ENCODE data around the gene RAB9A. TPM values are rescaled to one million over a fixed set of nuclear protein-coding genes. Genes with fewer than 3 reads are reported as not detected.

RAB9A gene
- total RNA-seq, 1 experiment from 2014 or later, result 42.7 TPM

DNA sequence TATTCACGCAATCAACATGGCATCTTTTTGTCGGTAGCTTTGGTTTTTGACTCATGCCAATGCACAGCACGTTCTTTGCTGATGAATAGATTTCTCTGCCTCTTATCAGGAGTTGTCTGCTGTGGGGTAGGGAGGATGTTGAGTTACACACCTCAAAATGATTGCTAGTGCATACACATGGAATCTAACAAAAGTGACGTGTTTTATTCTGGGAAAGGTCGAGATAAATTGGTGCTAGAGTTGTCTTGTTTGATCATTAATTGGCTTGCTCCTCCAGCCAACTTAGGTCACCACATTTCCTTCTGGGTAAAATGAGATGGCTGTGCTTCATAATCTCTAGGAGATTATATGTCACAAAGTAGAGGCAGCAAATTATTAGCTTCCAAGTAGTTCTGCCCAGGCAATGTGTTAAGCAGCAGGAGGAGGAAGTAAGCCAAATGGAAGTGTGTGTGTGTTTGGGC is 3.9 kb downstream of the RAB9A start:
- H3K27me3 ChIP-seq, result no peaks in the 10 kb centered on the region
- no peak for DNase-seq
- H3K4me3 ChIP-seq, result no peak overlapping the region
- H3K9me3 ChIP-seq, result no peaks in the 10 kb centered on the region
- peaks cover 3% of the 10 kb centered on the region; the same call in 1 of the 2 replicates for H3K36me3 ChIP-seq

DNA sequence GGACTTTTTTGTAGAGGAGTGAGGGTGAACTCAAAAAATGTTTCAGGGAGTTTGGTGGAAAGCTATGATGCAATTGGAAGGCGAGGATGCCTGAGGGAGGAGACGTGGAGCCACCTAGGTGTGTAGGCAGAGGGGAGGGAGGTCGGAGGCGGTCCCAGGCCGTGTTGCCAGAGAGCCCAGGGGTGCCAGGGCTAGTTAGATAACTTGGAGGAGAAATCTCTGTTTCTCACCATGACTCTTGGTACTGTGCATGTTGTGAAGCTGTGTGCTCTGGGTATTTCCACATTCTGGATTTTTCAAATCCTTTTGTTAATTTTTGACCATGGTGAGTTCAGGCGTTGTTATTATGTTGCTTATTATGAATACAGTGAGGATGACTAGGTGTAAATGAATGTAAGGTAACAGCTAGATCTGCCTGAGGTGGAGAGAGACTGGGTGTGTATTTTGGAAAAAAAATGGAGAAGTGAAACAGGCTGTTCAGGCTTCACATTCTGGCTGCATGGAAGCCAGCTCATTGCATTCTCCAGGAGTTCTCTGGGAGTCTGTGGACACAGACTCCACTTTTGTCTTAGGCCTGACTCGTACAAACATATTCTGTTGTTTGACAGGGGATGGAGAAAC is 4.5 kb downstream of the RAB9A start:
- no peak for DNase-seq
- Histone ChIP-seq H3K36me3 (peaks cover 3% of the 10 kb centered on the region; the same call in 1 of the 2 replicates), H3K27me3 (no peaks in the 10 kb centered on the region), H3K9me3 (no peaks in the 10 kb centered on the region), H3K4me3 (no peak overlapping the region)

DNA sequence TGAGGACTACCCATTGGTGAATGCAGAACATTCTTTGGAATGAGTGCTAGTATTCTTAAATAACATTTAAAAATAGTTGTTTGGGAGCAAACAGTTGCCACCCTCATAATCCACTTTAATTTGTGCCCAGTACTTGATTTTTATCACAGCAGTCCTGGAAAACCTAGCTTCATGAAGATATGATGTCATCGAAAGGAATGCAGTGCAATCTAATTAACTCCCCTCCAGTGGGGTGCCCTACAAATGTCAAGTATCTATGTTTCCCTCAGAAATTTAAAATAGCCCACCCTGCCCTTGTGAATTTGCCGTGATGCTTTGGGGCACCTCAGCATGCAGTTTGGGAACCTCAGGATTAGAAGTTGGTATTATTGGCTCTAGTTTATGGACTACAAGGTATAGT is 5.4 kb downstream of the RAB9A start:
- no peaks in the 10 kb centered on the region for H3K27me3 ChIP-seq
- H3K4me3 ChIP-seq, result no peak overlapping the region
- H3K9me3 ChIP-seq, result no peaks in the 10 kb centered on the region
- H3K36me3 ChIP-seq, result peaks cover 3% of the 10 kb centered on the region; the same call in 1 of the 2 replicates
- no peak for DNase-seq

- DNase-seq, result no peak
- H3K4me3 ChIP-seq, result no peak overlapping the region
- no peaks in the 10 kb centered on the region for H3K9me3 ChIP-seq
- H3K36me3 ChIP-seq, result peaks cover 3% of the 10 kb centered on the region; the same call in 1 of the 2 replicates
- H3K27me3 ChIP-seq, result no peaks in the 10 kb centered on the region
Observed at GRCh38 chrX:13694983-13695382, 6.1 kb downstream of the RAB9A start.

DNA sequence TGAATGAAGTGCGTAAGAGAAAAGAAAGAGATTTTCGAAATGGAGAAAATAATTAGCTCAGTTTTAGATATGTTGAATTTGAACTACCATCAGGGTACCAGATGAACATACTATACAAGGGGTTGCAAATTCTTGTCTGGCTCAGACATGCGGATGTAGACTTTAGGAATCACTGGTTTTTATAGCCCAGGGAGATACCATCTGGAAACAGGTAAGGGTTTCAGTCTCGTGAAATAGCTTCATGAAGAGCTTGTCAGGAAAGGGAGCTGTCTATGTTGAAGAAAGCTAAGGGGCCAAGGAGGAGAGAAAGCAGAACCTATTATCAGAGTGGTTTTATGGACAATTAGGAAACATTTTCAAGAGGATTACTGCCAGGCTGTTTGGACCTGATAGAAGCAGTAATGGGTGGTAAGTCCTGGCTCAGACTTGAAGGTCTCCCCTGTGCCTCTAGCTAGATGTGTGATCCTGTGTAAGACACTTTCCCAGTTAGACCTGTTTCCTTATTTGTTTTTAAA is 6.7 kb downstream of the RAB9A start:
- no peak overlapping the region for H3K4me3 ChIP-seq
- no peak for DNase-seq
- H3K36me3 ChIP-seq, result peaks cover 3% of the 10 kb centered on the region; the same call in 1 of the 2 replicates
- no peaks in the 10 kb centered on the region for H3K9me3 ChIP-seq
- no peaks in the 10 kb centered on the region for H3K27me3 ChIP-seq

- DNase-seq, result no peak
- no peaks in the 10 kb centered on the region for H3K27me3 ChIP-seq
- no peaks in the 10 kb centered on the region; the same call in 1 of the 2 replicates for H3K36me3 ChIP-seq
- no peak overlapping the region for H3K4me3 ChIP-seq
- H3K9me3 ChIP-seq, result no peaks in the 10 kb centered on the region
Observed at GRCh38 chrX:13697455-13697854, 8.5 kb downstream of the RAB9A start.

- Histone ChIP-seq H3K4me3 (no peak overlapping the region), H3K36me3 (no peaks in the 10 kb centered on the region; the same call in 1 of the 2 replicates), H3K9me3 (no peaks in the 10 kb centered on the region), H3K27me3 (no peaks in the 10 kb centered on the region)
- DNase-seq, result no peak
Observed at GRCh38 chrX:13697976-13698375, 9.0 kb downstream of the RAB9A start.

DNA sequence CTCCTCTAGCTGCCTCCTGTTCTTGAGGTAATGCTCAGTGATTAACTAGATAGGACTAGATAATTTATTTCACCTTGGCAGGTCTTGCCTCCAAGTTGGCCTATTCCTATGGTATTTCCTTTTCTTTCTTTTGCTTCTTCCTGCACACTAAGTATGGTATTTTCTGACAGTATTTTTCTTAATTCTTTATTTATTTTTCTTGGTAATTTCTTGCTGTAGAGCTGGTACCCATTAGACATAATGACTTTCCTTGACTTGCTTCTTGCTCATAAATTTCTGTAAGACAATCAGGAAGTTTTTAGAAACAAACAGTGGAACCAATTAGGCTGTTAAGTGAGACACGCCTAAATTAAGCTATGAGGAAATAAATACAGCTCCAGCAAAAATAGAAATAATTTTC is 9.5 kb downstream of the RAB9A start:
- Histone ChIP-seq H3K9me3 (no peaks in the 10 kb centered on the region), H3K4me3 (no peak overlapping the region), H3K36me3 (no peaks in the 10 kb centered on the region; the same call in 1 of the 2 replicates), H3K27me3 (no peaks in the 10 kb centered on the region)
- no peak for DNase-seq

DNA sequence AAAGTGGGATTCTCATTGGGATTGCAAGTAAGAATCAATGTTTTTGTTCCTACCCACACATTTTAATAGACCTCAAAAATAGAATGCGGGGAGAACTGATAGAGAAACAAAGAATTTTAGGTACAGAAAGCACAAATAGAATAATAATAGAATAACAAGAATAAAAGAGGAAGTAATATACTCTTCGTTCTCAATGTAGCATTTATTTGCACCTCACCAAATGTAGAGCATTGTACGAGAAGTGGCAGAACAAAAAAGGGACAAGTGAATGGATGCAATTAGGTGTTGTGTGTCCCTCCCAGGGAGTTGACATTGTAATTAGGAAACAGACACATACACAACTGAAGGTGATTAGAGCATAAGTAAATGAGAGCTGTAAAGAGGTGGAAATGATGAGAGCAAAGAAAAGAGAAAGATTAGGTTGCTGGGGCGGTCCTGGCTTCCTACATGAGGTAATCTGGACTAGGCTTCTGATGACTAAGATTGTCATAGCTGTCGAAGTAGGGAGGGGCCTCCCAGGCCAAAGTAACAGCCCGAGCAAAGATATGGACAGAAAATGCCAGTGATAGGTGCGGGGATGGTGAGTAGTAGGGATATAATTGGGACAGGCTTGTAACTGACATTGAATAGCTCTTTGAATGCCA is 10.4 kb downstream of the RAB9A start:
- Histone ChIP-seq H3K36me3 (no peaks in the 10 kb centered on the region; the same call in 1 of the 2 replicates), H3K9me3 (no peaks in the 10 kb centered on the region), H3K4me3 (no peak overlapping the region), H3K27me3 (no peaks in the 10 kb centered on the region)
- no peak for DNase-seq

DNA sequence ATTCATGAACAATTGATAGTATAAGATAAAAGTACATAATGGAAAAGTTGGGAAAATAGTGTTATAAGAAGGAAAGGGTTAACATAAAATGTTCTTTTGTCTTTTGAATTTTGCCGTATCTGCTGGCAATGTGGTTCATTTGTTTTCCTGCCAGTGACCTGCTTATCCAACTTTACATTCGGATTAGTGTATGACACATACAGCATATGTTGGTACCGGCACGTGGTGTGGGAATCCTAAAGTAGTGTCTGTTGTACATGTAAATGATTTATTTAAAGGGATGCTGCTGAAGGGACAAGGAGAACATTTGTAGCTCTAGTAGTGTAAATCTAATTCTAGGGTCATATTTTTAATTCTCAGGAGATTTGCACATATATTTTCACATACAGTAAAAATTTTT is 11.5 kb downstream of the RAB9A start:
- Histone ChIP-seq H3K4me3 (no peak overlapping the region), H3K9me3 (no peaks in the 10 kb centered on the region), H3K36me3 (peaks cover under 1% of the 10 kb centered on the region; the same call in 1 of the 2 replicates), H3K27me3 (no peaks in the 10 kb centered on the region)
- no peak for DNase-seq

DNA sequence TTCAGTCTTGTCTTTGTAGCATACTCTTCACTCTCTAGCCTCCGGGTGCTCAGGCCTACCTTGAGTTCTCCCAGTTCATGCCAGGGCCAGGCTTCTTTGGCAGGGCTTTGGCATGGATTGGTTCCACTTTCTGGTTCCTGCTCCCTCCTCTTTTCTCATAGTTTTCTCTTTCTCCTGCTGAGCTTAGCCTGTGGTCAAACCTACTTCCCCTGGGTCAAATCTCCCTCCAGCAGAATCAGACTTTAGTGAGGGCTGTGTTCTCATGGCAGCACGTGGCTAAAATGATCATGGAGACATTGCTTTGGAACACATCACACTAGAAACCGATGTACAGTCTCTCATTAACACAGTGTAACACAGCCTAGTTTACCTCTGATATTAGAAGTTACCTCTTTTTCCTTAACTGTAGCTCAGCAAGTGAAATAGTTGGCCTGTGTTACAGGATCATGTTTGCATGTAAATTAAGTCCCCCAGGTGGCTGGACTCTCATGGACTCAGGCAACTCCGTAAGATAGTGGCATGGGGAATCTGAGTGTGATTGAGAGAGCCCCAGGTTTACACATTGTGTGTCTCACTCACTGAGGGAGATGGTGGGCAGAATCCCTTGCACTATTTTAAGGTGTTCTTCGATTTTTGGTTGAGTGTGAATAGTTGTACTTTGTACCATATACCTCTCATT is 13.3 kb downstream of the RAB9A start:
- Histone ChIP-seq H3K36me3 (peaks cover 7% of the 10 kb centered on the region), H3K9me3 (no peaks in the 10 kb centered on the region), H3K4me3 (no peak overlapping the region), H3K27me3 (no peaks in the 10 kb centered on the region)
- no peak for DNase-seq

- peaks cover 7% of the 10 kb centered on the region for H3K36me3 ChIP-seq
- no peak overlapping the region for H3K4me3 ChIP-seq
- DNase-seq, result no peak
- no peaks in the 10 kb centered on the region for H3K27me3 ChIP-seq
- H3K9me3 ChIP-seq, result no peaks in the 10 kb centered on the region
Observed at GRCh38 chrX:13703135-13703534, 14.2 kb downstream of the RAB9A start.

DNA sequence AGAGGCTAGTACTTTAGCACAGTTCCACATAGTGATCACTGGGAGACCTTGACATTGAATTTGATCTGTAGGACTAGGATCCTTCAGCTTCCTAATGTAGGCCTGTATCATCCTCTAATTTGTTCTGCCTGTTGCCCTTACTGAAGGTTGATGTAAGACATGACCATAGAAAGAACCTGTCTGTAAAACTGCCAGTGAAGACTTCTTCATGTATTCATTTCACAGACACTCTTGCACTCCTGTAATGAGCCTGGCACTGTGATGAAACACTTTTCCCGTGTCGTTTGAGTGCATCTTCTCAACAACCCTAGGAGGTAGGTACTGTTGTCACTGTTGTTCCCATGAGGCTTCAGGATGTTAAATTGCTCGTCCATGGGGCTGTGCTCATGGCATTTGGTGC is 14.7 kb downstream of the RAB9A start:
- no peak overlapping the region for H3K4me3 ChIP-seq
- no peaks in the 10 kb centered on the region for H3K9me3 ChIP-seq
- DNase-seq, result no peak
- H3K27me3 ChIP-seq, result no peaks in the 10 kb centered on the region
- H3K36me3 ChIP-seq, result peaks cover 7% of the 10 kb centered on the region

DNA sequence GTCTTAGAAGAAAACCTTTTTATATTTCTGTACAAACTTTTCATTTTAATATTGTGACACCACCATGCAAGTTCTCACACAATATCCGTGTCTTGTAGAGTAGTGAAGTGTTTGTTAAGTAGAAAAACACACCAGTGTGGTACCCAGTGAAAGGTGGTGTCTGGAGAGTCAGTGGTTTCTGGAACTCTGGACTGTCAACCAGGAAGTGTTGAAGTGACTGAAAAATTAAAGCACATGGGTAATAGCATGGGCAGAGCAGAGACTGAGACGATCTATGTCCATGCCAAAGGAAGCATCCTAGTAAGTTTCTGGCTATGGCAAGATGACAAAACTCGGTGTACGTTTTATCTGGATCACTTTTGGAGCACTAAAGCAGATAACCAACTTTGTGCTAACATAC is 22.2 kb downstream of the RAB9A start:
- H3K4me3 ChIP-seq, result no peak overlapping the region
- no peaks in the 10 kb centered on the region for H3K27me3 ChIP-seq
- H3K9me3 ChIP-seq, result no peaks in the 10 kb centered on the region
- H3K36me3 ChIP-seq, result peaks cover 32% of the 10 kb centered on the region
- DNase-seq, result no peak

- DNase-seq, result no peak
- Histone ChIP-seq H3K36me3 (peaks cover 29% of the 10 kb centered on the region), H3K4me3 (no peak overlapping the region), H3K27me3 (no peaks in the 10 kb centered on the region), H3K9me3 (no peaks in the 10 kb centered on the region)
Observed at GRCh38 chrX:13716455-13716854, 27.5 kb downstream of the RAB9A start.

- H3K9me3 ChIP-seq, result no peaks in the 10 kb centered on the region
- H3K4me3 ChIP-seq, result no peak overlapping the region
- H3K27me3 ChIP-seq, result no peaks in the 10 kb centered on the region
- peaks cover 27% of the 10 kb centered on the region for H3K36me3 ChIP-seq
- DNase-seq, result no peak
Observed at GRCh38 chrX:13716905-13717304, 28.0 kb downstream of the RAB9A start.

- Histone ChIP-seq H3K4me3 (no peak overlapping the region), H3K9me3 (no peaks in the 10 kb centered on the region), H3K36me3 (peaks cover 25% of the 10 kb centered on the region), H3K27me3 (no peaks in the 10 kb centered on the region)
- DNase-seq, result no peak
Observed at GRCh38 chrX:13717700-13718472, 29.0 kb downstream of the RAB9A start.
